Heart right ventricle (tissue), 16 donors: Measurements from ENCODE around the gene CDC42EP2. TPM values are rescaled to one million over a fixed set of nuclear protein-coding genes. Genes with fewer than 3 reads are reported as not detected.

Experiments used
- ATAC-seq, 8 donors: fragments of 200-7000 bp; cut with Tn5 transposase; one replicate each; pipeline ENCODE4 v1.9.1; 2020; ENCODE audit warnings: mild to moderate bottlenecking in 8 of 8, moderate library complexity in 8 of 8, moderate number of reproducible peaks in 1 of 8
- DNase-seq, 2 donors: peaks; one replicate each; pipeline ENCODE4 v3.0.0-alpha.2; 2020
- H3K27ac ChIP-seq, 10 donors: fragments of 200-600 bp; sonication (generic) in 2 of 10; one replicate each; pipeline versions ENCODE4 v1.5.0 to v1.8.0; 2020 to 2022; ENCODE audit warnings: mild to moderate bottlenecking in 3 of 10
- H3K27me3 ChIP-seq, 7 donors: fragments of 200-600 bp; one replicate each; pipeline ENCODE4 v1.8.0; 2021 to 2022; ENCODE audit warnings: mild to moderate bottlenecking in 2 of 7
- H3K36me3 ChIP-seq, 9 donors: fragments of 200-600 bp; sonication (generic) in 1 of 9; one replicate each; pipeline versions ENCODE4 v1.5.0 to v1.8.0; 2020 to 2022; ENCODE audit warnings: mild to moderate bottlenecking in 2 of 9
- H3K4me1 ChIP-seq, 9 donors: fragments of 200-600 bp; sonication (generic) in 1 of 9; one replicate each; pipeline versions ENCODE4 v1.5.0 to v1.8.0; 2020 to 2022; ENCODE audit warnings: mild to moderate bottlenecking in 4 of 9
- H3K4me3 ChIP-seq, 10 donors: fragments of 200-600 bp; sonication (generic) in 2 of 10; one replicate each; pipeline versions ENCODE4 v1.5.0 to v1.8.0; 2020 to 2022; ENCODE audit warnings: mild to moderate bottlenecking in 7 of 10, moderate library complexity in 2 of 10
- H3K9me3 ChIP-seq, 11 donors: fragments of 200-600 bp in 10 of 11; sonication (generic) in 2 of 11; one replicate each; pipeline versions ENCODE4 v1.5.0 to v1.8.0; 2013 to 2022; ENCODE audit warnings: mild to moderate bottlenecking in 2 of 11, control low read depth in 1 of 11, moderate library complexity in 1 of 11
- CTCF ChIP-seq, 9 donors: fragments of 200-600 bp; sonication (generic) in 2 of 9; IDR thresholded peaks; one replicate each; pipeline versions ENCODE4 v1.5.0 to v1.8.0; 2021 to 2022; ENCODE audit warnings: antibody characterized with exemption in 9 of 9, mild to moderate bottlenecking in 5 of 9, moderate library complexity in 1 of 9
- WGBS, 2 donors: extraction: QIAGEN DNeasy Blood & Tissue Kit; methylation state at CpG; one replicate each; pipeline ENCODE4 v1.1.7; 2013; ENCODE audit warnings: inconsistent platforms in 1 of 2; 5-methylcytosine and 5-hydroxymethylcytosine counted together
- intact Hi-C, 10 donors: fragments of 100-400 bp; cut with DNase I; formaldehyde crosslinking; loops; one replicate each; pipeline versions ENCODE4 v1.11.1 to v1.14.2; 2022
- polyA plus RNA-seq, 2 donors: library from polyadenylated mRNA; stranded (reverse); fragments of 200-250 nt; gene quantifications; one replicate each; pipeline ENCODE4 v1.2.3, GENCODE V29; 2013
- total RNA-seq, 10 donors: library from RNA; stranded (reverse); fragmentation: NEBNext Ultra II Directional in 3 of 10; extraction: Animal tissue kit (Norgen Biotek cat#: 25700) in 3 of 10; gene quantifications; one replicate each; pipeline versions ENCODE4 v1.2.1 to v1.2.4, GENCODE V29; 2021 to 2023
- donor health status: Arrhythmogenic right ventricular cardiomyopathy.
- donor health status: ischemic (EF 13 %, LVEDD 7.1; RV severe dilation, severe dysfunction).
- donor health status: healthy with polysubstance abuse.
- donor health status: DM: no; HTN: yes; CAD: no.
- donor health status: DM: no; HTN: no; CAD: no.
- donor health status: ischemic (EF 25% LVEDD 6.9; RV normal size, moderate dysfunction).
- donor health status: ischemic (EF 25% LVEDD 5.7; RV mildly dilated, moderate dysfunction).
- donor health status: healthy.
- donor health status: DM: yes; HTN: yes; CAD: no.
- donor health status: Ischemic cardiomyopathy.
- donor health status: ischemic (EF 35%, LVEDD 5.7; RV mildly dilated, moderate dysfunction).
- donor health status: nonischemic (EF 11% LVEDD 7.7; RV severe dilation, severe dysfunction).
- donor health status: DM: yes; HTN: yes; CAD: no.
- donor health status: PGD.
- donor health status: ischemic (EF 29% LVEDD 5.4; RV normal size, mild dysfunction).
- donor health status: nonischemic (EF 23%, LVEDD 6.1; RV moderate dilation, normal function).

The CDC42EP2 gene
- total and polyA plus RNA-seq, 12 donors = 3.9 to 21.9 (median 9.9) TPM

DNA sequence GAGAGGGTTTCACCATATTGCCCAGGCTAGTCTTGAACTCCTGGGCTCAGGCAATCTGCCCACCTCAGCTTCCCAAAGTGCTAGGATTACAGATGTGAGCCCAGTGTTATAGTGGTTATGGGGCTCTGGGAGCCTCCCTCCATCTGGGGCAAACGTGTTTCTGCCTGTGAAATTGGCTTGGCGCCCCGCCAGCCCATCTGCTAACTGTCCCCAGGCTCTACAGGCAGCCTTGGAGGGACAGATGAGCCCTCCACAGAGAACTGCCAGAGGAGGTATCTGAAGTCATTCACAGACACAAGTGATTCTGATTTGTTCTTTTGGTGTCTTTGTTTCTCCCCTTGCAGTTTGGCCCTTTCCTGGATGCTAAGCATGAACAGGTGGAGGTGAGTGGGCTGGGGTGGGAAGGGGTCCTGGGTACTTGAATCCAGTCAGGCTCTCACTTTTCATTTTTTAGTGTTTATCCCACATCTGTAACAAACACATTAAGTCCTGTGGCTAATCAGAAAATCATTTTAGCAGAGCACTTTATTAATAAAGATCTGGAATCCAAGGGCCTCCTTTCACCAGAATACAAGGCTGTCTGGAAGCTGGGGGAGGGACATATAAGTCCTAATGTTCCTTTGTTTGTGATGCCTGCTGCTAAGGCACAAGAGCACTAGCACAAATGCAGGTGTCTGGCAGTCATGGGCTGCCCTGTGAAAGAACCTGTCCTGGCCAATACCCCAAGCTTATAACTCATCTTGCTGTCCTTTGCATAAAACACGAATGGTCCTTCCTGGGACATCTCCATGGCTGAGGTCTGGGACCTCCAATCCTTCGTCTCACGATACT is 25.7 kb upstream of the CDC42EP2 start:
- H3K27ac ChIP-seq = peak overlapping the region in 8 of 10 donors; percentile 76 to 95 (median 87)
- H3K36me3 ChIP-seq = peaks cover 0 to 56% (median 0%) of the 10 kb centered on the region in 9 donors
- peaks cover 20 to 56% (median 48%) of the 10 kb centered on the region in 9 donors for H3K4me1 ChIP-seq

GRCh38 chr11:65290448-65291165 is 24.1 kb upstream of the CDC42EP2 start:
- ATAC-seq (peak; percentile 89 to 94 (median 92)), DNase-seq (peak; percentile 86 to 95)
- H3K4me1 ChIP-seq = peaks cover 26 to 69% (median 57%) of the 10 kb centered on the region in 9 donors
- H3K4me3 ChIP-seq = peak overlapping the region in 3 of 10 donors; percentile 9 to 30 (median 22)
- no peaks in the 10 kb centered on the region for H3K9me3 ChIP-seq
- peaks cover 0 to 59% (median 3%) of the 10 kb centered on the region in 9 donors for H3K36me3 ChIP-seq
- intact Hi-C loops = no loop called here
- H3K27me3 ChIP-seq = no peaks in the 10 kb centered on the region
- peak overlapping the region; percentile 75 to 95 (median 85) for H3K27ac ChIP-seq
- WGBS, 2 donors = 21 to 26% methylated on average over 8 of the region's 8 CpGs
- no peak for TF ChIP-seq CTCF (IDR thresholded peaks at IDR 0.05)

More for the DNA sequence above, 25.7 kb upstream of the CDC42EP2 start:
- H3K4me3 ChIP-seq = no peak overlapping the region
- intact Hi-C loops = loop anchor here in 1 of 10 donors (10.0 kb wide), 1 partner anchor 226 kb away; no protein-coding TSS in a partner anchor
- peak in 1 of 2 donors; percentile 77 for DNase-seq
- no peak for ATAC-seq
- H3K9me3 ChIP-seq = no peaks in the 10 kb centered on the region
- H3K27me3 ChIP-seq = no peaks in the 10 kb centered on the region
- WGBS, 2 donors = 61 to 71% methylated on average over 6 of the region's 6 CpGs
- TF ChIP-seq CTCF (IDR thresholded peaks at IDR 0.05) = no peak

- Histone ChIP-seq H3K27ac (peak overlapping the region; percentile 72 to 95 (median 85)), H3K4me1 (peaks cover 26 to 79% (median 57%) of the 10 kb centered on the region in 9 donors), H3K27me3 (no peaks in the 10 kb centered on the region), H3K4me3 (peak overlapping the region in 1 of 10 donors; percentile 25), H3K36me3 (peaks cover 0 to 64% (median 3%) of the 10 kb centered on the region in 9 donors), H3K9me3 (no peaks in the 10 kb centered on the region)
- no peak for TF ChIP-seq CTCF (IDR thresholded peaks at IDR 0.05)
- intact Hi-C loops = no loop called here
- 42 to 51% methylated on average over 5 of the region's 5 CpGs for WGBS, 2 donors
- DNase-seq (no peak), ATAC-seq (peak in 7 of 8 donors; percentile 14 to 36 (median 22))
Observed at GRCh38 chr11:65291613-65292012, 23.1 kb upstream of the CDC42EP2 start.

GRCh38 chr11:65292890-65293289 is 21.8 kb upstream of the CDC42EP2 start:
- TF ChIP-seq CTCF (IDR thresholded peaks at IDR 0.05) = no peak
- intact Hi-C loops = no loop called here
- DNase-seq = no peak
- peaks cover 0 to 62% (median 3%) of the 10 kb centered on the region in 9 donors for H3K36me3 ChIP-seq
- peak overlapping the region; percentile 59 to 95 (median 85) for H3K27ac ChIP-seq
- no peaks in the 10 kb centered on the region for H3K27me3 ChIP-seq
- no peak overlapping the region for H3K4me3 ChIP-seq
- no peaks in the 10 kb centered on the region for H3K9me3 ChIP-seq
- ATAC-seq = no peak
- 77% methylated on average over 5 of the region's 5 CpGs for WGBS, 2 donors
- peaks cover 30 to 91% (median 66%) of the 10 kb centered on the region in 9 donors for H3K4me1 ChIP-seq
